ENCODE data around the gene IGF1R.
A peak's percentile ranks its signal among the peaks of the same experiment; 100 is the strongest.

The IGF1R gene

GRCh38 chr15:98827217-98827616 is 178.9 kb downstream of the IGF1R start:
- no peak for DNase-seq (ENCODE audit: low spot score)

GRCh38 chr15:98830034-98830634 is 181.8 kb downstream of the IGF1R start:
- no peak for DNase-seq (ENCODE audit: low spot score)

- DNase-seq (ENCODE audit: low spot score), result no peak
Measured at GRCh38 chr15:98834976-98835375, 186.6 kb downstream of the IGF1R start.

GRCh38 chr15:98835876-98836275 is 187.5 kb downstream of the IGF1R start:
- DNase-seq (ENCODE audit: low spot score), result no peak

GRCh38 chr15:98838387-98839259 is 190.3 kb downstream of the IGF1R start:
- no peak for DNase-seq (ENCODE audit: low spot score)

GRCh38 chr15:98840053-98840452 is 191.7 kb downstream of the IGF1R start:
- DNase-seq (ENCODE audit: low spot score), result peak; percentile 52

- DNase-seq (ENCODE audit: low spot score), result no peak
Measured at GRCh38 chr15:98841419-98841970, 193.2 kb downstream of the IGF1R start.

- DNase-seq (ENCODE audit: low spot score), result no peak
Measured at GRCh38 chr15:98842192-98842972, 194.0 kb downstream of the IGF1R start.

- DNase-seq (ENCODE audit: low spot score), result no peak
Measured at GRCh38 chr15:98842973-98843285, 194.6 kb downstream of the IGF1R start.

- DNase-seq (ENCODE audit: low spot score), result no peak
Measured at GRCh38 chr15:98843844-98844243, 195.5 kb downstream of the IGF1R start.

GRCh38 chr15:98844261-98844660 is 195.9 kb downstream of the IGF1R start:
- no peak for DNase-seq (ENCODE audit: low spot score)

- no peak for DNase-seq (ENCODE audit: low spot score)
Measured at GRCh38 chr15:98845138-98845884, 197.0 kb downstream of the IGF1R start.

- peak; percentile 88 for DNase-seq (ENCODE audit: low spot score)
Measured at GRCh38 chr15:98850961-98851572, 202.7 kb downstream of the IGF1R start.

- peak; percentile 95 for DNase-seq (ENCODE audit: low spot score)
Measured at GRCh38 chr15:98853161-98853560, 204.8 kb downstream of the IGF1R start.

- no peak for DNase-seq (ENCODE audit: low spot score)
Measured at GRCh38 chr15:98853617-98854420, 205.5 kb downstream of the IGF1R start.

- DNase-seq (ENCODE audit: low spot score), result no peak
Measured at GRCh38 chr15:98854496-98854895, 206.2 kb downstream of the IGF1R start.

- DNase-seq (ENCODE audit: low spot score), result no peak
Measured at GRCh38 chr15:98855067-98855814, 206.9 kb downstream of the IGF1R start.

GRCh38 chr15:98855815-98856531 is 207.6 kb downstream of the IGF1R start:
- DNase-seq (ENCODE audit: low spot score), result no peak

- DNase-seq (ENCODE audit: low spot score), result no peak
Measured at GRCh38 chr15:98856532-98856907, 208.2 kb downstream of the IGF1R start.
